ENCODE results near the gene MSANTD7.

MSANTD7 gene

DNA sequence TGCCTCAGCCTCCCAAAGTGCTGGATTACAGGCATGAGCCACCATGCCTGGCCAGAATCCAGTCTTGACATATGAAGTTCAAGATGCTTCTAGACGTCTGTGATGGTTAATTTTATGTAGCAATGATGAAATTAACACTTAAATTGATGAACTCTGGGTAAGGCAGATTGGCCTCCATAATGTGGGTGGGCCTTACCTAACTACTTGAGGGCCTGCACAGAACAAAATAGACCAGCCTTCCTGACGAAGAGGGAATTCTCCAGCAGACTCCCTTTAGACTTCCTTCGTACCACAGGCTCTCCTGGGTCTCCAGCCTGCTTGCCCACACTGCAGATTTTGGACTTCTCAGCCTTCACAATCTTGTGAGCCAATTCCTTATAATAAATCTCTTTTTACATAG is 5.0 kb upstream of the MSANTD7 start:
- Histone ChIP-seq H3K4ac (ENCODE audit: low read depth in 1 of 2, low read length in 2 of 2) (no peak overlapping the region), H3K4me1 (ENCODE audit: control insufficient read depth, insufficient read depth, low read depth, low read length) (no peaks in the 10 kb centered on the region), H4K91ac (ENCODE audit: low read length) (no peak overlapping the region), H3K9me3 (ENCODE audit: control insufficient read depth, low read length) (no peaks in the 10 kb centered on the region), H3K18ac (ENCODE audit: low read depth in 1 of 2, low read length in 2 of 2) (no peak overlapping the region), H3K9ac (ENCODE audit: low read length) (no peak overlapping the region), H3K14ac (ENCODE audit: low read length in 2 of 2) (no peak overlapping the region), H3K27ac (ENCODE audit: low read length, poor library complexity, severe bottlenecking) (no peak overlapping the region), H3K23ac (ENCODE audit: low read length in 2 of 2) (no peak overlapping the region), H2AFZ (ENCODE audit: low read depth, low read length) (no peak overlapping the region), H2BK120ac (ENCODE audit: low read depth, low read length) (no peak overlapping the region), H3K36me3 (ENCODE audit: control insufficient read depth in 1 of 2, insufficient read depth in 2 of 2, low read depth in 1 of 2, low read length in 2 of 2) (peaks cover 0 to 22% of the 10 kb centered on the region in 2 experiments), H3K4me2 (ENCODE audit: low read length, poor library complexity, severe bottlenecking) (no peak overlapping the region), H4K8ac (ENCODE audit: low read length) (no peak overlapping the region), H3K79me1 (replicated peaks; ENCODE audit: low read length, poor library complexity, severe bottlenecking) (no peaks in the 10 kb centered on the region), H3K4me3 (ENCODE audit: insufficient read depth in 1 of 2, low read depth in 1 of 2, low read length in 2 of 2) (no peak overlapping the region), H3K27me3 (ENCODE audit: control insufficient read depth in 1 of 2, insufficient read depth in 1 of 2, low read length in 2 of 2) (no peaks in the 10 kb centered on the region), H2BK15ac (ENCODE audit: low read depth, poor library complexity, severe bottlenecking) (no peak overlapping the region), H2BK5ac (ENCODE audit: low read depth, low read length, poor library complexity, severe bottlenecking) (no peak overlapping the region), H2AK5ac (ENCODE audit: low read length, severe bottlenecking) (no peak overlapping the region), H2BK12ac (ENCODE audit: low read length in 2 of 2) (no peak overlapping the region)
- WGBS, result 76% methylated on average over 3 of the region's 3 CpGs
- DNase-seq, result no peak

DNA sequence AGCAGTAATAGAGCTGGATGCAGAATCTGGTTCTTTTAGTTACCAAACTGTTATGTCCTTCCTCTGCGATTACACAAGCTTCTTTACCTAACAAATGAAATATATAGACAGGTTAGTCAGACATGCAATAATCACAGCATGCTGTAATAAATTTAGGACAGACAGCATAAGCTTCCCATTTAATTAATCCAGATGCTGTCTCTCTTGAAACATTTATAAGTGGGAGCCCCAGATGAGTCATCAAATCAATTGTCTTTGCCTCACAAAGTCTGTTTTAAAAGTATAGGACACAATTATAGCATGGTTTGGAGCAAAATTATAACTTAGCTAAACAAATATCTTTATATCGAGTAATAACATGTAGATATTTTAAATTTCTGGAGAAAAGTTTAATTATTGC is 1.9 kb upstream of the MSANTD7 start:
- H3K36me3 ChIP-seq (ENCODE audit: control insufficient read depth in 1 of 2, insufficient read depth in 2 of 2, low read depth in 1 of 2, low read length in 2 of 2), result peaks cover 0 to 35% of the 10 kb centered on the region in 2 experiments
- no peak overlapping the region for H2BK12ac ChIP-seq (ENCODE audit: low read length in 2 of 2)
- no peak overlapping the region for H3K27ac ChIP-seq (ENCODE audit: low read length, poor library complexity, severe bottlenecking)
- H2BK15ac ChIP-seq (ENCODE audit: low read depth, poor library complexity, severe bottlenecking), result no peak overlapping the region
- no peak overlapping the region for H3K4ac ChIP-seq (ENCODE audit: low read depth in 1 of 2, low read length in 2 of 2)
- H2BK5ac ChIP-seq (ENCODE audit: low read depth, low read length, poor library complexity, severe bottlenecking), result no peak overlapping the region
- no peak overlapping the region for H3K14ac ChIP-seq (ENCODE audit: low read length in 2 of 2)
- H3K4me2 ChIP-seq (ENCODE audit: low read length, poor library complexity, severe bottlenecking), result no peak overlapping the region
- no peak overlapping the region for H4K91ac ChIP-seq (ENCODE audit: low read length)
- H3K23ac ChIP-seq (ENCODE audit: low read length in 2 of 2), result no peak overlapping the region
- no peak overlapping the region for H3K9ac ChIP-seq (ENCODE audit: low read length)
- no peak for DNase-seq
- H3K79me1 ChIP-seq (replicated peaks; ENCODE audit: low read length, poor library complexity, severe bottlenecking), result no peaks in the 10 kb centered on the region
- H4K8ac ChIP-seq (ENCODE audit: low read length), result no peak overlapping the region
- H2AFZ ChIP-seq (ENCODE audit: low read depth, low read length), result no peak overlapping the region
- H3K4me1 ChIP-seq (ENCODE audit: control insufficient read depth, insufficient read depth, low read depth, low read length), result no peaks in the 10 kb centered on the region
- no peak overlapping the region for H2AK5ac ChIP-seq (ENCODE audit: low read length, severe bottlenecking)
- no peak overlapping the region for H2BK120ac ChIP-seq (ENCODE audit: low read depth, low read length)
- 80% methylated on average over 1 of the region's 2 CpGs for WGBS
- H3K9me3 ChIP-seq (ENCODE audit: control insufficient read depth, low read length), result no peaks in the 10 kb centered on the region
- no peak overlapping the region for H3K4me3 ChIP-seq (ENCODE audit: insufficient read depth in 1 of 2, low read depth in 1 of 2, low read length in 2 of 2)
- H3K18ac ChIP-seq (ENCODE audit: low read depth in 1 of 2, low read length in 2 of 2), result no peak overlapping the region
- H3K27me3 ChIP-seq (ENCODE audit: control insufficient read depth in 1 of 2, insufficient read depth in 1 of 2, low read length in 2 of 2), result no peaks in the 10 kb centered on the region

GRCh38 chr10:14837003-14837756 is 926 bp upstream of the MSANTD7 start:
- peak overlapping the region; percentile 83 for H2BK5ac ChIP-seq (ENCODE audit: low read depth, low read length, poor library complexity, severe bottlenecking)
- no peaks in the 10 kb centered on the region for H3K27me3 ChIP-seq (ENCODE audit: control insufficient read depth in 1 of 2, insufficient read depth in 1 of 2, low read length in 2 of 2)
- H3K14ac ChIP-seq (ENCODE audit: low read length in 2 of 2), result no peak overlapping the region
- peak overlapping the region; percentile 86 for H2BK15ac ChIP-seq (ENCODE audit: low read depth, poor library complexity, severe bottlenecking)
- H3K9ac ChIP-seq (ENCODE audit: low read length), result peak overlapping the region; percentile 96
- H3K79me1 ChIP-seq (replicated peaks; ENCODE audit: low read length, poor library complexity, severe bottlenecking), result peaks cover 7% of the 10 kb centered on the region
- peak overlapping the region; percentile 73 to 99 for H3K18ac ChIP-seq (ENCODE audit: low read depth in 1 of 2, low read length in 2 of 2)
- H2AFZ ChIP-seq (ENCODE audit: low read depth, low read length), result no peak overlapping the region
- peak overlapping the region in 1 of 2 experiments; percentile 65 for H2BK12ac ChIP-seq (ENCODE audit: low read length in 2 of 2)
- H2BK120ac ChIP-seq (ENCODE audit: low read depth, low read length), result peak overlapping the region; percentile 58
- peak overlapping the region; percentile 33 to 62 for H3K4ac ChIP-seq (ENCODE audit: low read depth in 1 of 2, low read length in 2 of 2)
- H3K9me3 ChIP-seq (ENCODE audit: control insufficient read depth, low read length), result no peaks in the 10 kb centered on the region
- peaks cover 6 to 43% of the 10 kb centered on the region in 2 experiments for H3K36me3 ChIP-seq (ENCODE audit: control insufficient read depth in 1 of 2, insufficient read depth in 2 of 2, low read depth in 1 of 2, low read length in 2 of 2)
- H3K4me1 ChIP-seq (ENCODE audit: control insufficient read depth, insufficient read depth, low read depth, low read length), result no peaks in the 10 kb centered on the region
- no peak for DNase-seq
- no peak overlapping the region for H2AK5ac ChIP-seq (ENCODE audit: low read length, severe bottlenecking)
- peak overlapping the region; percentile 96 for H4K91ac ChIP-seq (ENCODE audit: low read length)
- H4K8ac ChIP-seq (ENCODE audit: low read length), result peak overlapping the region; percentile 97
- no peak overlapping the region for H3K23ac ChIP-seq (ENCODE audit: low read length in 2 of 2)
- H3K4me2 ChIP-seq (ENCODE audit: low read length, poor library complexity, severe bottlenecking), result peak overlapping the region; percentile 83
- 27% methylated on average over 14 of the region's 14 CpGs for WGBS
- H3K27ac ChIP-seq (ENCODE audit: low read length, poor library complexity, severe bottlenecking), result peak overlapping the region; percentile 62
- peak overlapping the region; percentile 86 to 93 for H3K4me3 ChIP-seq (ENCODE audit: insufficient read depth in 1 of 2, low read depth in 1 of 2, low read length in 2 of 2)

DNA sequence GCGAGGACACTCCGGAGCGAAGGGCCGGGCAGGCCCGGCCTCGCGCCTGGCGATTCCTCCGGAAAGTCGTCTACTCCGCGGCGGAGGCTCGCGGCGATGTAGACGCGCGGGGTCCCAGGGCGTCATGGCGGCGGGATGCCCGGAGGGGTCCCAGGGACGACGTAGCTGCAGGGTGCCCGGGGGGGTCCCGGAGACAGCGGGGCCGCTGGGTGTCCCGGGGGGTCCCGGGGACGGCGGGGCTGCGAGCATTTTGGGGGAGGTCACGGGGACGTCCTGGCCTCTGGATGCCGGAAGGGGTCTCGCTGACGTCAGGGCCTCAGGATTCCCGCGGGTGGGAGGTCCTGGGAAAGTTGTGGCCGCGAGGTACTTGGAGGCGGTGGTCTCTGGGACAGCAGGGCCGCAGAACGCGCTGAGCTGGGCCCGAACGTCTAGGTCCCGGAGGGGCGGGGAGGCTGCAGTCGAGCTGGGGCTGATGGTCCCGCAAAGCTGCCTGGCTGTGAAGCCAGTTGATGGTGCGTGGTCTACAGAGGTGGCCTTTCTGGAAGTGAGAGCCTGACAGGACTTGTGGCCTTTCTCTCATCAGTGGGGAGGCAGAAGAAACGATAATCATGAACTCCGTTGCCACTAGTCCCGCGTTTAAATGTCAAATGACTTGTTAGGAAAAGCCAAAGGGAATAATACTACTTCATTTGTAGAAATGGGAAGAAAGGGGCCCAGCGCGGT is 637 bp downstream of the MSANTD7 start:
- peak overlapping the region; percentile 28 for H3K27ac ChIP-seq (ENCODE audit: low read length, poor library complexity, severe bottlenecking)
- H3K23ac ChIP-seq (ENCODE audit: low read length in 2 of 2), result peak overlapping the region in 1 of 2 experiments; percentile 5
- H3K14ac ChIP-seq (ENCODE audit: low read length in 2 of 2), result peak overlapping the region in 1 of 2 experiments; percentile 64
- peak overlapping the region; percentile 73 for H2BK15ac ChIP-seq (ENCODE audit: low read depth, poor library complexity, severe bottlenecking)
- peak overlapping the region; percentile 80 for H4K91ac ChIP-seq (ENCODE audit: low read length)
- peak overlapping the region; percentile 72 to 89 for H3K4ac ChIP-seq (ENCODE audit: low read depth in 1 of 2, low read length in 2 of 2)
- H3K4me1 ChIP-seq (ENCODE audit: control insufficient read depth, insufficient read depth, low read depth, low read length), result no peaks in the 10 kb centered on the region
- peaks cover 17 to 54% of the 10 kb centered on the region in 2 experiments for H3K36me3 ChIP-seq (ENCODE audit: control insufficient read depth in 1 of 2, insufficient read depth in 2 of 2, low read depth in 1 of 2, low read length in 2 of 2)
- peak overlapping the region; percentile 69 for H2AFZ ChIP-seq (ENCODE audit: low read depth, low read length)
- no peak overlapping the region for H2BK12ac ChIP-seq (ENCODE audit: low read length in 2 of 2)
- H2AK5ac ChIP-seq (ENCODE audit: low read length, severe bottlenecking), result no peak overlapping the region
- H4K8ac ChIP-seq (ENCODE audit: low read length), result peak overlapping the region; percentile 99
- DNase-seq, result peak; percentile 66
- no peak overlapping the region for H2BK120ac ChIP-seq (ENCODE audit: low read depth, low read length)
- 1% methylated on average over 58 of the region's 60 CpGs for WGBS
- peaks cover 19% of the 10 kb centered on the region for H3K79me1 ChIP-seq (replicated peaks; ENCODE audit: low read length, poor library complexity, severe bottlenecking)
- peak overlapping the region; percentile 96 for H3K9ac ChIP-seq (ENCODE audit: low read length)
- no peak overlapping the region for H2BK5ac ChIP-seq (ENCODE audit: low read depth, low read length, poor library complexity, severe bottlenecking)
- no peaks in the 10 kb centered on the region for H3K27me3 ChIP-seq (ENCODE audit: control insufficient read depth in 1 of 2, insufficient read depth in 1 of 2, low read length in 2 of 2)
- H3K9me3 ChIP-seq (ENCODE audit: control insufficient read depth, low read length), result no peaks in the 10 kb centered on the region
- peak overlapping the region; percentile 93 to 97 for H3K4me3 ChIP-seq (ENCODE audit: insufficient read depth in 1 of 2, low read depth in 1 of 2, low read length in 2 of 2)
- peak overlapping the region; percentile 82 for H3K4me2 ChIP-seq (ENCODE audit: low read length, poor library complexity, severe bottlenecking)
- H3K18ac ChIP-seq (ENCODE audit: low read depth in 1 of 2, low read length in 2 of 2), result peak overlapping the region; percentile 83 to 90
